GM12878 (cell line): ENCODE measurements around the gene MTHFD1L. TPM values are rescaled to one million over a fixed set of nuclear protein-coding genes. Genes with fewer than 3 reads are reported as not detected.

ENCODE experiments used
- ATAC-seq: fragments of 200-7000 bp; cut with Tn5 transposase; 3 replicates; pipeline ENCODE4 v1.9.1; 2020; ENCODE audit warnings: mild to moderate bottlenecking, moderate library complexity
- BruUV-seq: library from RNA; stranded (reverse); fragments of 400-500 nt; replicated peaks from 2 replicates; lab custom pipeline; 2021; lab: Mats Ljungman, UMichigan
- CTCF ChIA-PET: fragments of 300-600 bp; sonication (Branson Sonifier 250); formaldehyde crosslinking; extraction: SDS; loops from one replicate; lab custom pipeline; 2021; ENCODE audit warnings: inconsistent platforms; lab: Yijun Ruan, JAX
- POLR2A ChIA-PET: fragments of 350-600 bp; formaldehyde crosslinking; extraction: SDS; loops from one replicate; lab custom pipeline; 2021; ENCODE audit warnings: inconsistent platforms; lab: Charles Lee
- RAD21 ChIA-PET: fragments of 300-600 bp; sonication (Branson Sonifier 250); formaldehyde crosslinking; loops from one replicate; lab custom pipeline; 2023; ENCODE audit warnings: antibody characterized with exemption; ENCODE audit not compliant: unreplicated experiment; lab: Charles Lee
- SMC1A ChIA-PET: fragments of 300-600 bp; sonication (Branson Sonifier 250); formaldehyde crosslinking; loops from one replicate; lab custom pipeline; 2023; ENCODE audit not compliant: unreplicated experiment, uncharacterized antibody; lab: Charles Lee
- DNase-seq: peaks from one replicate; pipeline ENCODE4 v3.0.0-alpha.2; 2011; ENCODE audit warnings: low read depth, low spot score
- FAIRE-seq: peaks from 3 replicates; lab custom pipeline; 2011; peaks lifted over from hg19 to GRCh38; lab: Jason Lieb, UNC
- H2AFZ ChIP-seq: 2 replicates; pipeline ENCODE4 v1.6.0; 2011; ENCODE audit warnings: low read depth, low read length, control low read depth; ENCODE audit not compliant: control insufficient read depth
- H3K27ac ChIP-seq: 2 replicates; pipeline ENCODE4 v1.5.1; 2011; ENCODE audit warnings: control low read depth; ENCODE audit not compliant: control insufficient read depth, insufficient read depth
- H3K27me3 ChIP-seq, 2 experiments: replicated peaks in 1 of 2; 2 replicates each; pipeline versions ENCODE4 v1.6.0 to v1.6.1; 2011; ENCODE audit warnings: low read length in 1 of 2; ENCODE audit not compliant: control insufficient read depth in 2 of 2, insufficient read depth in 2 of 2
- H3K36me3 ChIP-seq, 2 experiments: 2 replicates each; pipeline ENCODE4 v1.5.1; 2011; ENCODE audit warnings: low read length in 1 of 2; ENCODE audit not compliant: control insufficient read depth in 2 of 2, insufficient read depth in 2 of 2
- H3K4me1 ChIP-seq: 2 replicates; pipeline ENCODE4 v1.6.1; 2011; ENCODE audit warnings: mild to moderate bottlenecking, low read length, moderate library complexity, mixed read lengths; ENCODE audit not compliant: control insufficient read depth, insufficient read depth
- H3K4me2 ChIP-seq: 2 replicates; pipeline ENCODE4 v1.6.0; 2011; ENCODE audit warnings: control low read depth; ENCODE audit not compliant: control insufficient read depth, insufficient read depth
- H3K4me3 ChIP-seq: fragments of 200-600 bp; sonication (generic); 2 replicates; pipeline ENCODE4 v1.5.1; 2016
- H3K79me2 ChIP-seq: 2 replicates; pipeline ENCODE4 v1.6.0; 2011; ENCODE audit warnings: low read length; ENCODE audit not compliant: control insufficient read depth, insufficient read depth
- H3K9ac ChIP-seq: 2 replicates; pipeline ENCODE4 v1.8.0; 2011; ENCODE audit warnings: low read length, control low read depth, mixed read lengths; ENCODE audit not compliant: control insufficient read depth, insufficient read depth
- H3K9me3 ChIP-seq: replicated peaks from 3 replicates; pipeline ENCODE4 v1.5.1; 2011; ENCODE audit warnings: mild to moderate bottlenecking, low read length; ENCODE audit not compliant: control insufficient read depth, insufficient read depth
- H4K20me1 ChIP-seq: 2 replicates; pipeline ENCODE4 v1.6.0; 2011; ENCODE audit not compliant: control insufficient read depth, insufficient read depth
- ATF7 ChIP-seq: fragments of 450-650 bp; IDR thresholded peaks from 2 replicates; pipeline ENCODE4 v1.6.1; 2016; ENCODE audit warnings: low read depth, mild to moderate bottlenecking
- BCLAF1 ChIP-seq: fragments of 450-650 bp; IDR thresholded peaks from 2 replicates; pipeline ENCODE4 v1.6.1; 2017; ENCODE audit warnings: antibody characterized with exemption, mild to moderate bottlenecking, moderate library complexity
- BMI1 ChIP-seq: fragments of 450-650 bp; IDR thresholded peaks from 2 replicates; pipeline ENCODE4 v1.6.1; 2016; ENCODE audit warnings: mild to moderate bottlenecking, moderate library complexity, borderline replicate concordance
- CBFB ChIP-seq: IDR thresholded peaks from 2 replicates; pipeline ENCODE4 v1.6.1; 2016; ENCODE audit warnings: antibody characterized with exemption, low read depth
- E2F8 ChIP-seq: fragments of 450-650 bp; IDR thresholded peaks from 2 replicates; pipeline ENCODE4 v1.6.1; 2018; ENCODE audit warnings: mild to moderate bottlenecking, low read depth, moderate library complexity; ENCODE audit not compliant: partially characterized antibody
- EED ChIP-seq: sonication (generic); IDR thresholded peaks from 2 replicates; pipeline ENCODE4 v1.6.1; 2016; ENCODE audit warnings: antibody characterized with exemption, low read depth
- ELK1 ChIP-seq: IDR thresholded peaks from 2 replicates; pipeline ENCODE4 v1.6.1; 2012; ENCODE audit warnings: low read depth, low read length, improper control_type of control experiment
- GABPA ChIP-seq: IDR thresholded peaks from 2 replicates; pipeline ENCODE4 v1.6.1; 2014; ENCODE audit warnings: antibody characterized with exemption, low read depth, mild to moderate bottlenecking, inconsistent platforms
- JUNB ChIP-seq: IDR thresholded peaks from 2 replicates; pipeline ENCODE4 v1.6.1; 2016; ENCODE audit warnings: antibody characterized with exemption, mild to moderate bottlenecking
- NBN ChIP-seq: fragments of 450-650 bp; IDR thresholded peaks from 2 replicates; pipeline ENCODE4 v1.6.1; 2016
- NKRF ChIP-seq: fragments of 450-650 bp; conservative IDR thresholded peaks from 2 replicates; pipeline ENCODE4 v1.6.1; 2017; ENCODE audit warnings: mild to moderate bottlenecking, moderate library complexity
- RUNX3 ChIP-seq: IDR thresholded peaks from 2 replicates; pipeline ENCODE4 v1.6.1; 2012; ENCODE audit warnings: low read length, inconsistent platforms
- SP1 ChIP-seq: IDR thresholded peaks from one replicate; pipeline ENCODE4 v1.6.1; 2011; ENCODE audit warnings: low read depth, low read length
- WGBS: methylation state at CpG from one replicate; pipeline ENCODE4 v1.1.6; 2016; ENCODE audit warnings: low lambda C conversion rate; ENCODE audit not compliant: insufficient replicate concordance, insufficient coverage; ENCODE audit errors: missing lambda C conversion rate; 5-methylcytosine and 5-hydroxymethylcytosine counted together
- in situ Hi-C: fragments of 300-500 bp; cut with MboI; formaldehyde crosslinking; loops from 9 replicates; pipeline ENCODE4 v1.14.3; 2018; ENCODE audit warnings: mixed read lengths
- intact Hi-C: fragments of 100-400 bp; cut with micrococcal nuclease; formaldehyde crosslinking; loops from one replicate; pipeline ENCODE4 v1.14.2; 2022; ENCODE audit not compliant: unreplicated experiment
- polyA plus RNA-seq, 11 experiments: library from polyadenylated mRNA; depleted of rRNA in 4 of 11; unstranded in 6 of 11; stranded (reverse) in 5 of 11; fragments of >200 nt; fragmentation: Nextera tagmentation in 4 of 11; fragmentation: Illumina TruSeq in 1 of 11; extraction: Ambion mirVana in 4 of 11; extraction: Trizol in 1 of 11; gene quantifications; 1 replicate in 1 of 11; 2 replicates in 10 of 11; pipeline versions ENCODE4 v1.2.1 to v1.2.3, GENCODE V29; 2011 to 2016; ENCODE audit warnings: inconsistent platforms in 2 of 11, missing spikeins in 2 of 11, low read depth in 1 of 11
- total RNA-seq, 4 experiments: library from RNA; depleted of rRNA in 3 of 4; stranded (reverse); fragments of >200 nt in 3 of 4; fragmentation: Illumina TruSeq in 1 of 4; extraction: Trizol in 1 of 4; gene quantifications; 2 replicates each; pipeline versions ENCODE4 v1.2.1 to v1.2.3, GENCODE V29; 2013 to 2021

Gene MTHFD1L
- total and polyA plus RNA-seq, 10 of the 15 experiments (the other 5 are each of a cell fraction or from before 2014, with no cell fraction given) = 11.7 to 75.5 (median 28.8) TPM

GRCh38 chr6:150865043-150865405 lies 478 bp upstream of the MTHFD1L start:
- intact Hi-C loops = no loop called here
- Histone ChIP-seq H3K36me3 (no peaks in the 10 kb centered on the region), H3K27ac (peak overlapping the region; percentile 80), H3K9me3 (no peaks in the 10 kb centered on the region), H3K4me3 (peak overlapping the region; percentile 81), H3K4me2 (peak overlapping the region; percentile 89), H3K9ac (peak overlapping the region; percentile 80), H2AFZ (peak overlapping the region; percentile 90), H3K79me2 (peaks cover 35% of the 10 kb centered on the region), H3K27me3 (no peaks in the 10 kb centered on the region), H3K4me1 (peaks cover 11% of the 10 kb centered on the region), H4K20me1 (no peaks in the 10 kb centered on the region)
- TSS peak; percentile 73 for BruUV-seq
- no peak for ATAC-seq
- WGBS = 6% methylated on average over 4 of the region's 5 CpGs
- in situ Hi-C loops = no loop called here
- DNase-seq = no peak
- ChIA-PET SMC1A (interaction anchor here (0.8 kb wide), 1 partner anchor 49 kb away, joined by 3 read pairs; no protein-coding TSS in a partner anchor), POLR2A (interaction anchor here (0.7 kb wide), 1 partner anchor 108 kb away, joined by 5 read pairs; no protein-coding TSS in a partner anchor), CTCF (interaction anchor here (1.1 to 2.2 kb wide), 4 partner anchors 17 to 447 kb away, joined by 4 to 9 read pairs (median 4); no protein-coding TSS in a partner anchor), RAD21 (interaction anchor here (1.5 to 1.7 kb wide), 2 partner anchors 17 to 49 kb away, joined by 3 to 4 read pairs; no protein-coding TSS in a partner anchor)
- FAIRE-seq = no peak
- no peak for TF ChIP-seq BMI1
- no peak for TF ChIP-seq GABPA
- peak; percentile 45 for TF ChIP-seq RUNX3
- TF ChIP-seq CBFB = no peak
- no peak for TF ChIP-seq EED
- TF ChIP-seq ELK1 = no peak
- 0 out of 2 replicates have a peak, but pooled peaks have one; percentile 11 for TF ChIP-seq JUNB
- no peak for TF ChIP-seq BCLAF1
- TF ChIP-seq NBN = 0 out of 2 replicates have a peak, but pooled peaks have one; percentile 20
- no peak for TF ChIP-seq SP1
- no peak for TF ChIP-seq NKRF
- TF ChIP-seq ATF7 = 0 out of 2 replicates have a peak, but pooled peaks have one; percentile 26
- TF ChIP-seq E2F8 = no peak
